Nephron (organoid): ENCODE measurements around the gene ACOX1.
A peak's percentile ranks its signal among the peaks of the same experiment; 100 is the strongest.

ENCODE experiments used
- H3K27ac Mint-ChIP-seq, 3 experiments: 2 replicates each; pipeline ENCODE4 v1.8.0; 2020; ENCODE audit warnings: mixed read lengths in 3 of 3, mild to moderate bottlenecking in 2 of 3, moderate library complexity in 1 of 3
- H3K27me3 Mint-ChIP-seq: 2 replicates; pipeline ENCODE4 v1.8.0; 2021; ENCODE audit warnings: low read depth, mild to moderate bottlenecking, moderate library complexity, mixed read lengths
- H3K36me3 Mint-ChIP-seq: 2 replicates; pipeline ENCODE4 v1.8.0; 2020; ENCODE audit warnings: low read depth, mixed read lengths
- H3K4me1 Mint-ChIP-seq: 2 replicates; pipeline ENCODE4 v1.8.0; 2020; ENCODE audit warnings: mixed read lengths
- H3K4me3 Mint-ChIP-seq, 3 experiments: 2 replicates each; pipeline ENCODE4 v1.8.0; 2020; ENCODE audit warnings: mild to moderate bottlenecking in 3 of 3, mixed read lengths in 3 of 3, moderate library complexity in 2 of 3
- H3K9me3 Mint-ChIP-seq: 2 replicates; pipeline ENCODE4 v1.8.0; 2020; ENCODE audit warnings: mixed read lengths
- TF ChIP-seq, protein P1 (sequence below), 3 experiments: fragments of 200-600 bp; sonication (generic); IDR thresholded peaks; one replicate each; pipeline ENCODE4 v1.5.0; 2021; ENCODE audit warnings: antibody characterized with exemption in 3 of 3; ENCODE audit not compliant: unreplicated experiment in 3 of 3

The ACOX1 gene

GRCh38 chr17:75983501-75984181, 4.7 kb upstream of the ACOX1 start:
- H3K4me1 Mint-ChIP-seq, result peaks cover 47% of the 10 kb centered on the region

DNA sequence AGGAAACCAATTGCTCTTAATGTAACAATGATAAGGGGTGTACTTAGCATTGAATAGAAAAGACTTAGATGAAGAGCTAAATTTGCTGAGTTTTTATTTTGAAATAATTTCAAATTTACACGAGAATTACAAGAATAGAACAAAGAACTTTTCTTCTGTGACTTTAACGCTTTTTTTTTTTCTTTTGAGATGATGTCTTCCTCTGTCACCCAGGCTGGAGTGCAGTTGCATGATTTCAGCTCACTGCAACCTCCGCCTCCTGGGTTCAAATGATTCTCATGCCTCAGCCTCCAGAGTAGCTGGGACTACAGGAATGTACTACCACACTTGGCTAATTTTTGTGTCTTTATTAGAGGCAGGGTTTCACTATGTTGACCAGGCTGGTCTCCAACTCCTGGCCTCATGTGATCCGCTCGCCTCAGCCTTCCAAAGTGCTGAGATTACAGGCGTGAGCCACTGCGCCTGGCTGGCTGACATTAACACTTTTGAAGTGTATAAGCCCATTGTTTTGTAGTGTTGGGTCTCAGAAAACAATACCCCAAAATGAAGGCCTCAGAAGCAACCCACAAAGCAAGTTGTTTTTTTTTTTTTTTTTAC, 2.2 kb upstream of the ACOX1 start:
- TF ChIP-seq, protein P1, sequence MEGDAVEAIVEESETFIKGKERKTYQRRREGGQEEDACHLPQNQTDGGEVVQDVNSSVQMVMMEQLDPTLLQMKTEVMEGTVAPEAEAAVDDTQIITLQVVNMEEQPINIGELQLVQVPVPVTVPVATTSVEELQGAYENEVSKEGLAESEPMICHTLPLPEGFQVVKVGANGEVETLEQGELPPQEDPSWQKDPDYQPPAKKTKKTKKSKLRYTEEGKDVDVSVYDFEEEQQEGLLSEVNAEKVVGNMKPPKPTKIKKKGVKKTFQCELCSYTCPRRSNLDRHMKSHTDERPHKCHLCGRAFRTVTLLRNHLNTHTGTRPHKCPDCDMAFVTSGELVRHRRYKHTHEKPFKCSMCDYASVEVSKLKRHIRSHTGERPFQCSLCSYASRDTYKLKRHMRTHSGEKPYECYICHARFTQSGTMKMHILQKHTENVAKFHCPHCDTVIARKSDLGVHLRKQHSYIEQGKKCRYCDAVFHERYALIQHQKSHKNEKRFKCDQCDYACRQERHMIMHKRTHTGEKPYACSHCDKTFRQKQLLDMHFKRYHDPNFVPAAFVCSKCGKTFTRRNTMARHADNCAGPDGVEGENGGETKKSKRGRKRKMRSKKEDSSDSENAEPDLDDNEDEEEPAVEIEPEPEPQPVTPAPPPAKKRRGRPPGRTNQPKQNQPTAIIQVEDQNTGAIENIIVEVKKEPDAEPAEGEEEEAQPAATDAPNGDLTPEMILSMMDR (IDR thresholded peaks at IDR 0.05; ENCODE audit: unreplicated experiment in 3 of 3), result no peak
- Mint-ChIP-seq H3K27me3 (no peaks in the 10 kb centered on the region), H3K27ac (peak overlapping the region; percentile 100), H3K4me3 (peak overlapping the region; percentile 92 to 95 (median 95)), H3K9me3 (no peaks in the 10 kb centered on the region), H3K36me3 (peaks cover 13% of the 10 kb centered on the region), H3K4me1 (peaks cover 62% of the 10 kb centered on the region)

More at GRCh38 chr17:75983501-75984181, 4.7 kb upstream of the ACOX1 start:
- peaks cover 6% of the 10 kb centered on the region for H3K36me3 Mint-ChIP-seq
- H3K27me3 Mint-ChIP-seq, result no peaks in the 10 kb centered on the region
- H3K9me3 Mint-ChIP-seq, result no peaks in the 10 kb centered on the region
- peak overlapping the region; percentile 76 to 89 (median 88) for H3K27ac Mint-ChIP-seq
- H3K4me3 Mint-ChIP-seq, result peak overlapping the region in 2 of 3 experiments; percentile 8 to 32
- TF ChIP-seq, protein P1 (IDR thresholded peaks at IDR 0.05; ENCODE audit: unreplicated experiment in 3 of 3), result no peak

DNA sequence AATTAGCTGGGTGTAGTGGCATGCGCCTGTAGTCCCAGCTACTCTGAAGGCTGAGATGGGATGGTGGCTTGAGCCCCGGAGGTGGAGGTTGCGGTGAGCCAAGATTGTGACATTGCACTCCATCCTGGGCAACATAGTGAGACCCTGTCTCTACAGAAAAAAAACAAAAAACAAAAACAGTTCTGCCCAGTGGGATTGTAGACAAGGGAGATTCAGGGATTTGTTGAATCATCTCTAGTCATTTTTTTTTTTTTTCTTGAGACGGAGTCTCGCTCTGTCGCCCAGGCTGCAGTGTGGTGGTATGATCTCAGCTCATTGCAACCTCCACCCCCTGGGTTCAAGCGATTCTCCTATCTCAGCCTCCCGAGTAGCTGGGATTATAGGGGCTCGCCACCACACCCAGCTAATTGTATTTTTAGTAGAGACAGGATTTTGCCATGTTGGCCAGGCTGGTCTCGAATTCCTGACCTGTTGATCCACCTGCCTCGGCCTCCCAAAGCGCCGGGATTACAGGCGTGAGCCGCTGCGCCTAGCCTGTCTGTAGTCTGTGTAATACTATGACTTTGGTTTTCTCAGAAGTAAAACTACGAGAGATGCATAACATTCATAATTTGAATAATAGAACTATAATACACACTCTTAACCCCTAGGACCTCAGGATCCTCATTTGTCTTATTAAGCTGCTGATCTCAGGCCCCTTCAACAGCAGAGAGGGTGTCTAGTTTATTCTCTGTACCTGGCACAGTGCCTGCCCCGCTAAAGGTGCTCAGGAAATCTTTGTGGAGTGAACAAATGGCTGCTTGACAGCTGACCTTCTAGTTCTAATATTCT, 1.4 kb upstream of the ACOX1 start:
- Mint-ChIP-seq H3K4me3 (peak overlapping the region; percentile 92 to 95 (median 95)), H3K27ac (peak overlapping the region; percentile 100), H3K27me3 (no peaks in the 10 kb centered on the region), H3K9me3 (no peaks in the 10 kb centered on the region), H3K36me3 (peaks cover 19% of the 10 kb centered on the region), H3K4me1 (peaks cover 69% of the 10 kb centered on the region)
- TF ChIP-seq, protein P1 (IDR thresholded peaks at IDR 0.05; ENCODE audit: unreplicated experiment in 3 of 3), result no peak

DNA sequence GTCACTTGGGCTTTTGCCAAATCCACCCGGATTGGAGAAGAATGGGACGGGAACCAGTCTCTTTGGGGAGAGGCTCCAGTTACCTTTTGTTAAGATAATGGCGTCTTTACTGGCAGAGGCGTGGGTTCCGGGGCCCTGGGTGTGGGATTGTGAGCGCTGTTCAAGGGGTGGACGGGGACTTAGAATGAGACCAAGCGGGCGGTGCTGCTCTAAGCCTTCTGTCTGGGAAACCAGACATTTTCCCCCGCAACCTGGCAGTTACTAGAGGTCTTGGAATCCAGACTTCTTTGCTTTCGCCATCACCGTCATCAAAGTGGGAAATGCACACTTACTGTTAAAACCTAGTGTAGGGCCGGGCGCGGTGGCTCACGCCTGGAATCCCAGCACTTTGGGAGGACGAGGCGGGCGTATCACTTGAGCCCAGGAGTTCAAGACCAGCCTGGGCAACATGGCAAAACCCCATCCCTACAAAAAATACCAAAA, 780 bp upstream of the ACOX1 start:
- Mint-ChIP-seq H3K9me3 (no peaks in the 10 kb centered on the region), H3K36me3 (peaks cover 19% of the 10 kb centered on the region), H3K27me3 (no peaks in the 10 kb centered on the region), H3K4me1 (peaks cover 69% of the 10 kb centered on the region), H3K4me3 (peak overlapping the region; percentile 92 to 95 (median 95)), H3K27ac (peak overlapping the region; percentile 100)
- TF ChIP-seq, protein P1 (IDR thresholded peaks at IDR 0.05; ENCODE audit: unreplicated experiment in 3 of 3), result no peak

DNA sequence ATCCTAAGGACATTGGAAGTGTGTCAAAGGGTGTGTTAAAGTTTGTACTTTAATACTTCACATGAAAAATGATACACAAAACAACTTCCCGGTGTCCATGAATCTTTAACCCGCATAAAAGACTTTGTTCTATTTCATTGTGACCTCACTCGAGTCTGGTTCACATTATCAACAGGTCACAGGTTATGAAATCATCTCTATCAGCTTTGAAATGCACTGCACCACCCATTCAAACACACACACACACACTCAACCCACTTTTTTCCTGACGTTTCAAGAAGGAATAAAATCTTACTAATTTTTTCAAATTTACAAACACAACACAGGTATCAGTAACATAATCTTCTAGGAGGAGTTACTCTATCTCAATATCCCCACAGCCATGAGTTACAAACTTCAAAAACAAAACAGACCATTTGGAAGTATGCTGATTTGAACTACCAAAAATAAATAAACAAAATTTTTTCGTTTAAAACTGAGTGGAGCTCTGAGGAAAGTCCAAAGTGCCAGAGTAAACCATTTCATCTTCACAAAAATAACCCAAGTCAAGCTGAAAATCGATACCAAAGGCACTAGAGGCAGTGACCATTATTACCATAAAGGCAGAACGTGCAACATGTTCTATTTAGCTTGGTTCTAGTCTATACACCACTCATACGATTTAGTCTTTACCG, 2.7 kb downstream of the ACOX1 start:
- Mint-ChIP-seq H3K4me1 (peaks cover 45% of the 10 kb centered on the region), H3K27me3 (no peaks in the 10 kb centered on the region), H3K36me3 (peaks cover 45% of the 10 kb centered on the region), H3K9me3 (no peaks in the 10 kb centered on the region), H3K4me3 (peak overlapping the region; percentile 55 to 64 (median 58)), H3K27ac (peak overlapping the region; percentile 1 to 62 (median 51))
- TF ChIP-seq, protein P1 (IDR thresholded peaks at IDR 0.05; ENCODE audit: unreplicated experiment in 3 of 3), result no peak
